ENCODE measurements around the gene POU2AF3.

DNA sequence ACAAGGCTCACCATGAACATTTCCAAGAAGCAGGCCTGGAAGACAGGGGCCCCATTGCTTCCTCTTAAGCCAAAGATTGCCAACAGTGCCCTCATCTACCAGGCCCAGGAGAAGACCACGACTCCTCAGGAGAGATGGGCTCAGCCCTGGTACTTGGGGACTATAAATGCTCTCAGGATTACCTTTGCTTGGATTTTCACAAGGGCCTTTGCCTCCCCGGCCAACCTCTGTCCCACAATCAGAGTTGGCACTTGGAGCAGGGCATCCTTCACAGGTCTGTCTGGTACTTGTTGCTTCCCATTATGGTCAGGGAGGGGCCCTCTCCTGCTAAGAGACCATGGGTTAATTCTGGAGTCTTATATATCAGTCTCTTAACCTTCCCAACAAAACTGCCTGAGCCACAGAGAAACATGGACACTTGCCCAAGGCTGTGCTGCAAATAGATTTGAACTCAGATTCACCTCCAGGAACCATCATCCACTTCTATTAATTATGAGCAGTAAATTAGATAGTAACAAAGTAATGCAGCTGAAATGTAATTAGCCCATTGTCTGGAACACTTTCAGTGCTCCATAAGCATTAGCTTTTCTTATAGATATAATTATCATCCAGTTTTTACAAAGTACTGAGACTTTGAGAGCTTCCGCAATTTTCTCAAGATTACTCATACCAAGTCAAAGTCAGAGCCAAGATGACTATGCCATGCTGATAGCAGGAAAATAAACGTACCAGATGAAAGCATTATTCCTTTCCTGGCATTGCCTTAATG lies 33.5 kb downstream of the POU2AF3 start:
- TF ChIP-seq, protein P1, sequence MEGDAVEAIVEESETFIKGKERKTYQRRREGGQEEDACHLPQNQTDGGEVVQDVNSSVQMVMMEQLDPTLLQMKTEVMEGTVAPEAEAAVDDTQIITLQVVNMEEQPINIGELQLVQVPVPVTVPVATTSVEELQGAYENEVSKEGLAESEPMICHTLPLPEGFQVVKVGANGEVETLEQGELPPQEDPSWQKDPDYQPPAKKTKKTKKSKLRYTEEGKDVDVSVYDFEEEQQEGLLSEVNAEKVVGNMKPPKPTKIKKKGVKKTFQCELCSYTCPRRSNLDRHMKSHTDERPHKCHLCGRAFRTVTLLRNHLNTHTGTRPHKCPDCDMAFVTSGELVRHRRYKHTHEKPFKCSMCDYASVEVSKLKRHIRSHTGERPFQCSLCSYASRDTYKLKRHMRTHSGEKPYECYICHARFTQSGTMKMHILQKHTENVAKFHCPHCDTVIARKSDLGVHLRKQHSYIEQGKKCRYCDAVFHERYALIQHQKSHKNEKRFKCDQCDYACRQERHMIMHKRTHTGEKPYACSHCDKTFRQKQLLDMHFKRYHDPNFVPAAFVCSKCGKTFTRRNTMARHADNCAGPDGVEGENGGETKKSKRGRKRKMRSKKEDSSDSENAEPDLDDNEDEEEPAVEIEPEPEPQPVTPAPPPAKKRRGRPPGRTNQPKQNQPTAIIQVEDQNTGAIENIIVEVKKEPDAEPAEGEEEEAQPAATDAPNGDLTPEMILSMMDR (IDR thresholded peaks at IDR 0.05 in 2 of 3, conservative IDR thresholded peaks at IDR 0.05 in 1 of 3; ENCODE audit: control insufficient read depth in 2 of 3, extremely low read depth in 1 of 3, insufficient read depth in 1 of 3, low read depth in 3 of 3, low read length in 3 of 3) = no peak
- TF ChIP-seq HCFC1 (IDR thresholded peaks at IDR 0.05; ENCODE audit: low read length) = no peak
- no peak for TF ChIP-seq RAD21 (IDR thresholded peaks at IDR 0.05; ENCODE audit: insufficient read depth, low read depth, low read length)
- TF ChIP-seq CEBPB (IDR thresholded peaks at IDR 0.05; ENCODE audit: borderline replicate concordance in 1 of 2, low read depth in 2 of 2, low read length in 2 of 2) = no peak
- no peak for TF ChIP-seq TCF7 (IDR thresholded peaks at IDR 0.05; ENCODE audit: borderline replicate concordance)
- TF ChIP-seq ZNF274 (IDR thresholded peaks at IDR 0.05; ENCODE audit: insufficient read depth, insufficient read length) = no peak
- TF ChIP-seq POLR2AphosphoS5 (IDR thresholded peaks at IDR 0.05; ENCODE audit: low read length) = no peak
- no peak for TF ChIP-seq NR2C1 (IDR thresholded peaks at IDR 0.05)
